ENCODE results near the gene R3HDM4. TPM values are rescaled to one million over a fixed set of nuclear protein-coding genes. Genes with fewer than 3 reads are reported as not detected.

The R3HDM4 gene
- total and polyA plus RNA-seq, 3 experiments from 2014 or later, result 60.7 to 197 (median 65.2) TPM

- H3K9me3 ChIP-seq (ENCODE audit: low read length), result no peaks in the 10 kb centered on the region
- no peak overlapping the region for H3K4me3 ChIP-seq (ENCODE audit: low read length)
- no peak overlapping the region for H3K27ac ChIP-seq (ENCODE audit: low read depth, low read length)
- H3K36me3 ChIP-seq (ENCODE audit: insufficient read depth, low read length), result no peaks in the 10 kb centered on the region
- H3K36me3 Mint-ChIP-seq, result peaks cover 0 to 2% (median 0%) of the 10 kb centered on the region in 3 donors
- ChIA-PET CTCF (interaction anchor here (0.7 kb wide), 1 partner anchor 28 kb away, joined by 3 read pairs; the partner anchor contains the start of gene WDR18), POLR2A (no interaction called here)
- peak overlapping the region in 1 of 8 donors; percentile 21 for H3K27ac Mint-ChIP-seq
- H3K4me3 Mint-ChIP-seq, result no peak overlapping the region
- peaks cover 0 to 23% (median 2%) of the 10 kb centered on the region in 3 donors for H3K4me1 Mint-ChIP-seq
- no peak for DNase-seq
- no peaks in the 10 kb centered on the region for H3K27me3 Mint-ChIP-seq
- H3K27me3 ChIP-seq (ENCODE audit: insufficient read depth, low read length, poor library complexity, severe bottlenecking), result no peaks in the 10 kb centered on the region
- peaks cover 19% of the 10 kb centered on the region for H3K4me1 ChIP-seq (ENCODE audit: insufficient read depth, low read length)
- no peaks in the 10 kb centered on the region for H3K9me3 Mint-ChIP-seq
Observed at GRCh38 chr19:955803-956765, 43.1 kb upstream of the R3HDM4 start.

- Mint-ChIP-seq H3K27me3 (no peaks in the 10 kb centered on the region), H3K9me3 (no peaks in the 10 kb centered on the region), H3K4me1 (peaks cover 0 to 26% (median 2%) of the 10 kb centered on the region in 3 donors), H3K36me3 (peaks cover 0 to 2% (median 0%) of the 10 kb centered on the region in 3 donors), H3K4me3 (no peak overlapping the region), H3K27ac (peak overlapping the region in 1 of 8 donors; percentile 75)
- ChIA-PET CTCF (interaction anchor here (0.5 kb wide), 1 partner anchor 99 kb away, joined by 3 read pairs; no protein-coding TSS in a partner anchor), POLR2A (no interaction called here)
- no peaks in the 10 kb centered on the region for H3K9me3 ChIP-seq (ENCODE audit: low read length)
- H3K27ac ChIP-seq (ENCODE audit: low read depth, low read length), result peak overlapping the region; percentile 57
- peaks cover 19% of the 10 kb centered on the region for H3K4me1 ChIP-seq (ENCODE audit: insufficient read depth, low read length)
- DNase-seq, result no peak
- H3K27me3 ChIP-seq (ENCODE audit: insufficient read depth, low read length, poor library complexity, severe bottlenecking), result no peaks in the 10 kb centered on the region
- H3K36me3 ChIP-seq (ENCODE audit: insufficient read depth, low read length), result no peaks in the 10 kb centered on the region
- H3K4me3 ChIP-seq (ENCODE audit: low read length), result no peak overlapping the region
Observed at GRCh38 chr19:954672-955494, 41.9 kb upstream of the R3HDM4 start.

GRCh38 chr19:954272-954671 lies 41.3 kb upstream of the R3HDM4 start:
- H3K27ac ChIP-seq (ENCODE audit: low read depth, low read length), result peak overlapping the region; percentile 57
- peaks cover 19% of the 10 kb centered on the region for H3K4me1 ChIP-seq (ENCODE audit: insufficient read depth, low read length)
- H3K4me3 ChIP-seq (ENCODE audit: low read length), result no peak overlapping the region
- H3K36me3 ChIP-seq (ENCODE audit: insufficient read depth, low read length), result no peaks in the 10 kb centered on the region
- Mint-ChIP-seq H3K4me3 (no peak overlapping the region), H3K4me1 (peaks cover 0 to 26% (median 2%) of the 10 kb centered on the region in 3 donors), H3K9me3 (no peaks in the 10 kb centered on the region), H3K27ac (no peak overlapping the region), H3K27me3 (no peaks in the 10 kb centered on the region), H3K36me3 (no peaks in the 10 kb centered on the region)
- DNase-seq, result no peak
- no peaks in the 10 kb centered on the region for H3K9me3 ChIP-seq (ENCODE audit: low read length)
- ChIA-PET POLR2A (no interaction called here), CTCF (no interaction called here)
- no peaks in the 10 kb centered on the region for H3K27me3 ChIP-seq (ENCODE audit: insufficient read depth, low read length, poor library complexity, severe bottlenecking)

- Histone ChIP-seq H3K27me3 (ENCODE audit: insufficient read depth, low read length, poor library complexity, severe bottlenecking) (no peaks in the 10 kb centered on the region), H3K27ac (ENCODE audit: low read depth, low read length) (peak overlapping the region; percentile 73), H3K36me3 (ENCODE audit: insufficient read depth, low read length) (no peaks in the 10 kb centered on the region), H3K4me3 (ENCODE audit: low read length) (peak overlapping the region; percentile 26), H3K4me1 (ENCODE audit: insufficient read depth, low read length) (peaks cover 19% of the 10 kb centered on the region), H3K9me3 (ENCODE audit: low read length) (no peaks in the 10 kb centered on the region)
- H3K36me3 Mint-ChIP-seq, result no peaks in the 10 kb centered on the region
- H3K4me3 Mint-ChIP-seq, result peak overlapping the region in 6 of 7 donors; percentile 41 to 81 (median 50)
- ChIA-PET POLR2A (no interaction called here), CTCF (interaction anchor here (0.5 kb wide), 1 partner anchor 12 kb away, joined by 3 read pairs; no protein-coding TSS in a partner anchor)
- DNase-seq, result no peak
- H3K4me1 Mint-ChIP-seq, result peaks cover 0 to 26% (median 2%) of the 10 kb centered on the region in 3 donors
- peak overlapping the region in 2 of 8 donors; percentile 64 to 74 for H3K27ac Mint-ChIP-seq
- no peaks in the 10 kb centered on the region for H3K27me3 Mint-ChIP-seq
- H3K9me3 Mint-ChIP-seq, result no peaks in the 10 kb centered on the region
Observed at GRCh38 chr19:953445-954271, 40.6 kb upstream of the R3HDM4 start.

- Mint-ChIP-seq H3K4me1 (peaks cover 0 to 26% (median 2%) of the 10 kb centered on the region in 3 donors), H3K9me3 (no peaks in the 10 kb centered on the region), H3K27ac (peak overlapping the region in 4 of 8 donors; percentile 3 to 83 (median 72)), H3K36me3 (no peaks in the 10 kb centered on the region), H3K4me3 (peak overlapping the region; percentile 40 to 81 (median 73)), H3K27me3 (peaks cover 0 to 1% of the 10 kb centered on the region in 2 donors)
- H3K36me3 ChIP-seq (ENCODE audit: insufficient read depth, low read length), result no peaks in the 10 kb centered on the region
- no peaks in the 10 kb centered on the region for H3K27me3 ChIP-seq (ENCODE audit: insufficient read depth, low read length, poor library complexity, severe bottlenecking)
- no peaks in the 10 kb centered on the region for H3K9me3 ChIP-seq (ENCODE audit: low read length)
- POLR2A ChIA-PET, result no interaction called here
- peak overlapping the region; percentile 26 for H3K4me3 ChIP-seq (ENCODE audit: low read length)
- CTCF ChIA-PET, result interaction anchor here (1.0 kb wide), 1 partner anchor 28 kb away, joined by 3 read pairs; no protein-coding TSS in a partner anchor
- no peak for DNase-seq
- peak overlapping the region; percentile 73 for H3K27ac ChIP-seq (ENCODE audit: low read depth, low read length)
- peaks cover 19% of the 10 kb centered on the region for H3K4me1 ChIP-seq (ENCODE audit: insufficient read depth, low read length)
Observed at GRCh38 chr19:952680-953444, 39.8 kb upstream of the R3HDM4 start.

GRCh38 chr19:952049-952679 lies 39.1 kb upstream of the R3HDM4 start:
- no peaks in the 10 kb centered on the region for H3K27me3 ChIP-seq (ENCODE audit: insufficient read depth, low read length, poor library complexity, severe bottlenecking)
- CTCF ChIA-PET, result interaction anchor here (1.0 kb wide), 1 partner anchor 29 kb away, joined by 3 read pairs; no protein-coding TSS in a partner anchor
- H3K27ac Mint-ChIP-seq, result peak overlapping the region in 4 of 8 donors; percentile 29 to 61 (median 44)
- peaks cover 0 to 26% (median 2%) of the 10 kb centered on the region in 3 donors for H3K4me1 Mint-ChIP-seq
- no peaks in the 10 kb centered on the region for H3K36me3 ChIP-seq (ENCODE audit: insufficient read depth, low read length)
- H3K4me3 ChIP-seq (ENCODE audit: low read length), result no peak overlapping the region
- H3K4me3 Mint-ChIP-seq, result peak overlapping the region in 6 of 7 donors; percentile 11 to 73 (median 54)
- no peak for DNase-seq
- H3K9me3 Mint-ChIP-seq, result no peaks in the 10 kb centered on the region
- peak overlapping the region; percentile 73 for H3K27ac ChIP-seq (ENCODE audit: low read depth, low read length)
- POLR2A ChIA-PET, result no interaction called here
- peaks cover 19% of the 10 kb centered on the region for H3K4me1 ChIP-seq (ENCODE audit: insufficient read depth, low read length)
- peaks cover 0 to 1% of the 10 kb centered on the region in 2 donors for H3K27me3 Mint-ChIP-seq
- H3K36me3 Mint-ChIP-seq, result no peaks in the 10 kb centered on the region
- no peaks in the 10 kb centered on the region for H3K9me3 ChIP-seq (ENCODE audit: low read length)
